Activated CD4-positive, alpha-beta T cell treated with anti-CD3 and anti-CD28 coated beads, Interleukin-2, Interleukin-4, amounts not matched to agents 100 ng/mL and 50 ng/mL, durations not matched to agents 16 hours and 8 hours (primary cell): ENCODE data around the gene NCBP3.

Experiments
- DNase-seq: peaks from one replicate; pipeline ENCODE4 v3.0.0-alpha.2; 2020; ENCODE audit warnings: low spot score

Gene NCBP3

GRCh38 chr17:3845621-3846436, at the start of gene NCBP3:
Gene NCBP3, minus strand, starts transcription at chr17:3846246. Its CDS starts 23 bp downstream, at chr17:3846223.
- DNase-seq, result peak; percentile 89

- no peak for DNase-seq
Measured at GRCh38 chr17:3895354-3895753, 49.3 kb upstream of the NCBP3 start.

GRCh38 chr17:3894911-3895343, 48.9 kb upstream of the NCBP3 start:
- no peak for DNase-seq

GRCh38 chr17:3894188-3894587, 48.1 kb upstream of the NCBP3 start:
- no peak for DNase-seq

GRCh38 chr17:3893720-3894116, 47.7 kb upstream of the NCBP3 start:
- no peak for DNase-seq

- DNase-seq, result peak; percentile 90
Measured at GRCh38 chr17:3893003-3893719, 47.1 kb upstream of the NCBP3 start, which contains the start of gene CAMKK1. Gene CAMKK1, minus strand, starts transcription at chr17:3893053. Its CDS starts 7,366 bp downstream, at chr17:3885687.

GRCh38 chr17:3892095-3892998, 46.3 kb upstream of the NCBP3 start:
- peak; percentile 42 for DNase-seq

GRCh38 chr17:3891626-3892094, 45.6 kb upstream of the NCBP3 start:
- no peak for DNase-seq

GRCh38 chr17:3890878-3891219, 44.8 kb upstream of the NCBP3 start:
- DNase-seq, result no peak

GRCh38 chr17:3890082-3890877, 44.2 kb upstream of the NCBP3 start:
- no peak for DNase-seq

GRCh38 chr17:3889325-3890012, 43.4 kb upstream of the NCBP3 start:
- DNase-seq, result no peak

GRCh38 chr17:3888343-3889171, 42.5 kb upstream of the NCBP3 start:
- no peak for DNase-seq

GRCh38 chr17:3887804-3888203, 41.8 kb upstream of the NCBP3 start:
- DNase-seq, result no peak

GRCh38 chr17:3887394-3887793, 41.3 kb upstream of the NCBP3 start:
- DNase-seq, result no peak

GRCh38 chr17:3886776-3887175, 40.7 kb upstream of the NCBP3 start:
- no peak for DNase-seq

- DNase-seq, result no peak
Measured at GRCh38 chr17:3885970-3886369, 39.9 kb upstream of the NCBP3 start.

GRCh38 chr17:3885271-3885670, 39.2 kb upstream of the NCBP3 start:
- no peak for DNase-seq

GRCh38 chr17:3884188-3884587, 38.1 kb upstream of the NCBP3 start:
- DNase-seq, result no peak

- DNase-seq, result no peak
Measured at GRCh38 chr17:3882276-3882675, 36.2 kb upstream of the NCBP3 start.

- no peak for DNase-seq
Measured at GRCh38 chr17:3880983-3881382, 34.9 kb upstream of the NCBP3 start.
